Measurements from ENCODE around the gene CASP1.

DNA sequence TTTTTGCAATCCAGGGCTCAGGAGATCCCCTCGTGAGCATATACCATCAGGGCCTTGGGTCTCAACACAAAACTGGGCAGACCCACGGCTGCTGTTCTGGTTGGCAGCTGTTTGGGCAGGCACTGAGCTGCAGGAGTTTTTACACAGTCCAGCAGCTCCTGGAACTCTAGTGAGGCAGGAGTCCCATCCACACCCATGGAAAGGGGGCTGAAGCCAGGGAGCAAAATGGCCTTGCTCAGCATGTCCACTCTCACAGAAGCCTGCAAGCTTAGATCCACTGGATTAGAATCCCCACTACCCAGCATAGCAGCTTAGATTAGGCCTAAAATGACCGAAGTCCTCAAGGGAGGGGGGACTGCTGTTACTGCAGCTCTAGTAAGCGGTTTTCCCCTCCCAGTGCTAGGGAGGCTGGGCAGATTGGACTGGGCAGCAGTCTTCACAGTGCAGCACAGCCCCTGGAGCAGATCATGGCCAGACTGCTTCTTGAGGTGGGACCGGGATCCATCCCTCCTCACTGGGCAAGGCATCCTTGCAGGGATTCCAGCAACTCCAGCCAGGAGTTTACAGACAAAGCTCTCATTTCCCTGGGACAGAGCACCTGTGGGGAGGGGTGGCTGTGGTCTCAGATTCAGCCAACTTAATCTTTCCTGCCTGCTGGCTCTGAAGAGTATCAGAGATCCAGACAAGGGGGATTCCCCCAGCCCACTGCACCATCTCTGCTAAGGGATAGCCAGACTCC, 46.6 kb upstream of the CASP1 start:
- TF ChIP-seq POLR2A (IDR thresholded peaks at IDR 0.05; ENCODE audit: low read length), result no peak
- no peak for TF ChIP-seq GATA1 (IDR thresholded peaks at IDR 0.05; ENCODE audit: low read depth, low read length)
